ENCODE data around the gene PRDX1.
"Not testable (repeated sequence)": the region's sequence is repeated elsewhere in the genome, so short reads cannot be mapped to it uniquely, and the experiment has no call there.

PRDX1 gene

DNA sequence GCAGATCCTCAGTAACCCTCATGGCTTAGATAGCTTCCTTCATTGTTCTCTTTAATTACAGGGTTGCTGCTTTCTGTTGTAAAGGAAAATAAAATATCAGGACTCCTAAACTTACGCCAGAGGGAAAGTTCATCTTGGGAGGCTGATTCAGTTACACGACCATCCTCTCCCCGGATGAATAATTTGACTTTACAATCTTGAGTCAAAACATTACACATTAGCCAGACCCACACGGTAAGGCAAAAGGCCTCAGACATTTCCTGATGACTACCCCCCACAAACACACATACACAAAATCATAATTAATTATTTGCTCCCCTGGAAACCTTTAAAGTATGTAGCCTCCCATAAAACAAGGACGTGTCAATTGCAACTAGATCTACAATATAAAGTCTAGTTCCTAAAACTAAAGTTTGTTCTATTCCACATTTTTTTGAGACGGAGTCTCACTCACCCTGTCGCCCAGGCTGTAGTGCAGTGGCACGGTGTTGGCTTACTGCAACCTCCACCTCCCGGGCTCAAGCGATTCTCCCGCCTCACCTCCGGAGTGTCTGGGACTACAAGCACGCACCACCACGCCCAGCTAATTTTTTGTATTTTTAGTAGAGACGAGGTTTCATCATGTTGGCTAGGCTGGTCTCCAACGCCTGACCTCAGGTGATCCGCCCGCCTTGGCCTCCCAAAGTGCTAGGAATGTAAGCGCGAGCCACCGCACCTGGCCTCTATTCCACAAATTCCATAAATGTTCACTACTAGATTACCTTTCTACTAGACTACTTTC is 830 bp upstream of the PRDX1 start:
- H3K4me3 ChIP-seq (ENCODE audit: low read depth, low read length), result peak overlapping the region; percentile 99
- TF ChIP-seq, protein P1, sequence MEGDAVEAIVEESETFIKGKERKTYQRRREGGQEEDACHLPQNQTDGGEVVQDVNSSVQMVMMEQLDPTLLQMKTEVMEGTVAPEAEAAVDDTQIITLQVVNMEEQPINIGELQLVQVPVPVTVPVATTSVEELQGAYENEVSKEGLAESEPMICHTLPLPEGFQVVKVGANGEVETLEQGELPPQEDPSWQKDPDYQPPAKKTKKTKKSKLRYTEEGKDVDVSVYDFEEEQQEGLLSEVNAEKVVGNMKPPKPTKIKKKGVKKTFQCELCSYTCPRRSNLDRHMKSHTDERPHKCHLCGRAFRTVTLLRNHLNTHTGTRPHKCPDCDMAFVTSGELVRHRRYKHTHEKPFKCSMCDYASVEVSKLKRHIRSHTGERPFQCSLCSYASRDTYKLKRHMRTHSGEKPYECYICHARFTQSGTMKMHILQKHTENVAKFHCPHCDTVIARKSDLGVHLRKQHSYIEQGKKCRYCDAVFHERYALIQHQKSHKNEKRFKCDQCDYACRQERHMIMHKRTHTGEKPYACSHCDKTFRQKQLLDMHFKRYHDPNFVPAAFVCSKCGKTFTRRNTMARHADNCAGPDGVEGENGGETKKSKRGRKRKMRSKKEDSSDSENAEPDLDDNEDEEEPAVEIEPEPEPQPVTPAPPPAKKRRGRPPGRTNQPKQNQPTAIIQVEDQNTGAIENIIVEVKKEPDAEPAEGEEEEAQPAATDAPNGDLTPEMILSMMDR (IDR thresholded peaks at IDR 0.05; ENCODE audit: control insufficient read depth, extremely low read depth, insufficient read depth), result no peak
- no peak for DNase-seq (ENCODE audit: low read depth)

DNA sequence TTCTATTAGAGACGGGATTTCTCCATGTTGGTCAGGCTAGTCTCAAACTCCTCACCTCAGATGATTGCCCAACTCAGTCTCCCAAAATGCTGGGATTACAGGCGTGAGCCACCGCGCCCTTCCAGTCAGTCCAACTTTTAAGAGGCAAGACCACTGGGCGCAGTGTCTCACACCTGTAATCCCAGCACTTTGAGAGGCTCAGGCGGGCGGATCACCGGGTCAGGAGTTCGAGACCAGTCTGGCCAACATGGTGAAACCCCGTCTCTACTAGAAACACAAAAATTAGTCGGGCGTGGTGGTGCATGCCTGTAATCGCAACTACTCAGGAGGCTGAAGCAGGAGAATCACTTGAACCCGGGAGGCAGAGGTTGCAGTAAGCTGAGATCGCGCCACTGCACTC is 1.9 kb downstream of the PRDX1 start:
- not testable (repeated sequence) for DNase-seq (ENCODE audit: low read depth); H3K4me3 ChIP-seq (ENCODE audit: low read depth, low read length)

DNA sequence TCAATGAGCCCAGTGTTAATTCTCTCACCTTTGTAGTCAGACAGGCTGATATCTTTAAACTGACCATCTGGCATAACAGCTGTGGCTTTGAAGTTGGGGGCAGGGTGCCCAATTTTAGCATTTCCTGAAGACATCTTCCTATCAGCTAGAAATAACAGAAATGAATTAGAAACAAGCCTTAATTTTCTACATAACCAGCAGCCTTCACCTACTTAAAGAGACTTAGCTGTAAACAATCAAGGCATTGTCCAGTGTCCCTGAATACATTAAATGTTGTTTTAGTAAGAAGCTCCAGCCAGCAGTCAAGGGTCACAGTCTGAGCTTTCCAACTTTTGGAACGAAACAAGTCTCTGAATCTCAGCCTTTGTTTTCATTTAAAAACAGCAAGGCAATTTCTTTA is 2.8 kb downstream of the PRDX1 start:
- H3K4me3 ChIP-seq (ENCODE audit: low read depth, low read length), result no peak overlapping the region
- TF ChIP-seq, protein P1 (IDR thresholded peaks at IDR 0.05; ENCODE audit: control insufficient read depth, extremely low read depth, insufficient read depth), result no peak
- DNase-seq (ENCODE audit: low read depth), result no peak

DNA sequence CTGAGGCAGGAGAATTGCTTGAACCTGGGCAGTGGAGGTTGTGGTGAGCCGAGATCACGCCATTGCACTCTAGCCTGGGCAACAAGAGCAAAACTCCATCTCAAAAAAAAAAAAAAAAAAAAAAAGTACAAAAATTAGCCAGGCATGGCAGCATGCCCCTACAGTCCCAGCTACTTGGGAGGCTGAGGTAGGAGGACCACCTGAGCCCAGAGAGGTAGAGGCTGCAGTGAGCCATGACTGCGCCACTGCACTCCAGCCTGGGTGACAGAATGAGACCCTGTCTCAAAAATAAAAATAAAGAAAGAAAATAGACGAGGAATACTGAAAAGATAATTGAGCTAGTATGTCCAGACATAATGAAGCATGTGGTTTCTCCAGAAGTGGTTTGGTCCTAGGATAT is 3.3 kb downstream of the PRDX1 start:
- not testable (repeated sequence) for DNase-seq (ENCODE audit: low read depth); H3K4me3 ChIP-seq (ENCODE audit: low read depth, low read length)

DNA sequence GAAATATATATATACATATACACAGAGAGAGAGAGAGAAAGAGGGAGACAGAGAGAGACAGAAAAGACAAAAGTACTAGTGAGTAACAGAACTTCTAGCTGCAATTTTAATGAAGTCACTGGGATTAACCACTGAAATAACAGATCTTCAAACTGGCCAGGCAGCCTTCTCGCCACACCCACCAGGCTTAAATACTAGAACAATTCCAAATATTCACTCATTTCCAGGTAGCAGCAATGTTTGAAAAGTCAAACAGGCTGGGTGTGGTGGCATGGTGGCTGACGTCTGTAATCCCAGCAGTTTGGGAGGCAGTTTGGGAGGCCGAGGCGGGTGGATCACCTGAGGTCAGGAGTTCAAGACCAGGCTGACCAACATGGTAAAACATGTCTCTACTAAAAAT is 5.2 kb downstream of the PRDX1 start:
- TF ChIP-seq, protein P1 (IDR thresholded peaks at IDR 0.05; ENCODE audit: control insufficient read depth, extremely low read depth, insufficient read depth), result no peak
- DNase-seq (ENCODE audit: low read depth), result no peak
- no peak overlapping the region for H3K4me3 ChIP-seq (ENCODE audit: low read depth, low read length)

DNA sequence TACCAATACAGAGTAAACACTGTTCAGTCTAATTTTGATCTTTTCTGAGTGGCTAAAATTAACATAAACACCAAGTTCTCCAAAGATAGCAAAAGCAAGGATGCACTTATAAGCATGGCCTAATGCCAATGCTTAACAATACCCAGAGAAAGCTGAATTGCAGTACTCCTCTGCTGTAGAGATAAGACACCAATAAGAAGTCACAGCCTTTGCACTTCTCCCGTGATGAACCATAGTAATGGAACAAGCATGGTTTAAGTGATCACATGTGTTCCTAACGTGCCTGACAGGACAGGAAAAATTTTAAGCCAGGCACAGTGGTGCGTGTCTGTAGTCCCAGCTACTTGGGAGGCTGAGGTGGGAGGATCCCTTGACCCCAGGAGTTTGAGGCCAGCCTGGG is 5.6 kb downstream of the PRDX1 start:
- TF ChIP-seq, protein P1 (IDR thresholded peaks at IDR 0.05; ENCODE audit: control insufficient read depth, extremely low read depth, insufficient read depth), result no peak
- DNase-seq (ENCODE audit: low read depth), result no peak
- no peak overlapping the region for H3K4me3 ChIP-seq (ENCODE audit: low read depth, low read length)

DNA sequence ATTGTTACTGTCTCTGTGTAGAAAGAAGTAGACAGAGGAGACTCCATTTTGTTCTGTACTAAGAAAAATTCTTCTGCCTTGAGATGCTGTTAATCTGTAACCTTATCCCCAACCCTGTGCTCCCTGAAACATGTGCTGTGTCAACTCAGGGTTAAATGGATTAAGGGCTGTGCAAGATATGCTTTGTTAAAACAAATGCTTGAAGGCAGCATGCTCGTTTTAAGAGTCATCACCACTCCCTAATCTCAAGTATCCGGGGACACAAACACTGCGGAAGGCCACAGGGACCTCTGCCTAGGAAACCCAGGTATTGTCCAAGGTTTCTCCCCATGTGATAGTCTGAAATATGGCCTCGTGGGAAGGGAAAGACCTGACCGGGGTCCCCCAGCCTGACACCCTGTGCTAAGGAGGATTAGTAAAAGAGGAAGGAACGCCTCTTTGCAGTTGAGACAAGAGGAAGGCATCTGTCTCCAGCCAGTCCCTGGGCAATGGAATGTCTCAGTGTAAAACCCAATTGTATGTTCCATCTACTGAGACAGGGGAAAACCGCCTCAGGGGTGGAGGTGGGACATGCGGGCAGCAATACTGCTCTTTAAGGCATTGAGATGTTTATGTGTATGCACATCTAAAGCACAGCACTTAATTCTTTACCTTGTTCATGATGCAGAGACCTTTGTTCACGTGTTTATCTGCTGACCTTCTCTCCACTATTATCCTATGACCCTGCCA is 8.0 kb downstream of the PRDX1 start:
- DNase-seq (ENCODE audit: low read depth); H3K4me3 ChIP-seq (ENCODE audit: low read depth, low read length): not testable (repeated sequence)

DNA sequence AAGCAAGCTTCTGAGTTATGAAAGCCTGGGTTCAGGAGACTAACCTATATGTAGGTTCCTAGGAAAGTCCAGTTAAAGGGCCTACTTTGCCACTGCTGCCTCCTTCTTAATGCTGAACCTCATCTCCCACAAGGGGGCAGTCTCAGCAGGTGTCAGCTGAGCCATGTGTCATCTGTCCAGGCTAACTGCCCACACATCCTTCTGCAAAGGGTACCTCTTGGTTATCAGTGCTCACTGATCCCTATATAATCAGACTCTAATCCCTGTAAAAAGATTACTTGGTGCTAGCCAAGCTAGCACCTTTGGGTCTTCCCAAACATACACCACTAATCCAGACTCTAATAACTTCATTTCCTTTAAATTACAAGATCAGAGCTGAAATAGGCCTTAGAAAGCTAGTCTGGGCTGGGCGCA is 9.0 kb downstream of the PRDX1 start:
- DNase-seq (ENCODE audit: low read depth), result no peak
- TF ChIP-seq, protein P1 (IDR thresholded peaks at IDR 0.05; ENCODE audit: control insufficient read depth, extremely low read depth, insufficient read depth), result peak; percentile 87
- no peak overlapping the region for H3K4me3 ChIP-seq (ENCODE audit: low read depth, low read length)

All from LNCaP clone FGC (cell line).